Right atrium auricular region (tissue), 2 donors: ENCODE measurements around the gene MAN2A2. TPM values are rescaled to one million over a fixed set of nuclear protein-coding genes. Genes with fewer than 3 reads are reported as not detected.

Experiments used
- DNase-seq: peaks from one replicate; pipeline ENCODE4 v3.0.0-alpha.2; 2019; ENCODE audit warnings: low spot score
- H3K27ac ChIP-seq, 2 donors: fragments of 200-600 bp; sonication (generic); 1 replicate in 1 of 2; 2 replicates in 1 of 2; pipeline ENCODE4 v1.5.1; 2016 to 2019
- H3K27me3 ChIP-seq, 2 donors: fragments of 200-600 bp; sonication (generic); one replicate each; pipeline versions ENCODE4 v1.5.1 to v1.6.0; 2017 to 2019
- H3K36me3 ChIP-seq: fragments of 200-600 bp; sonication (generic); one replicate; pipeline ENCODE4 v1.5.1; 2016
- H3K4me1 ChIP-seq, 2 donors: fragments of 200-600 bp; sonication (generic); one replicate each; pipeline versions ENCODE4 v1.5.1 to v1.6.0; 2017 to 2019
- H3K4me3 ChIP-seq, 2 donors: fragments of 200-600 bp; sonication (generic); 1 replicate in 1 of 2; 2 replicates in 1 of 2; pipeline ENCODE4 v1.5.1; 2017 to 2019; ENCODE audit warnings: mild to moderate bottlenecking in 1 of 2, moderate library complexity in 1 of 2
- H3K9me3 ChIP-seq, 2 donors: fragments of 200-600 bp; sonication (generic); one replicate each; pipeline ENCODE4 v1.5.1; 2019
- CTCF ChIP-seq, 2 donors: fragments of 200-600 bp; sonication (generic); IDR thresholded peaks; one replicate each; pipeline ENCODE4 v1.5.1; 2019; ENCODE audit warnings: antibody characterized with exemption in 2 of 2
- total RNA-seq, 2 donors: library from RNA; depleted of rRNA; stranded (reverse); fragments of >200 nt; gene quantifications; one replicate each; pipeline ENCODE4 v1.1.0, GENCODE V29; 2016

The MAN2A2 gene
- total RNA-seq, 2 donors from 2014 or later, result 41.7 to 42.3 TPM

- Histone ChIP-seq H3K27ac (no peak overlapping the region), H3K4me3 (no peak overlapping the region), H3K27me3 (no peaks in the 10 kb centered on the region), H3K36me3 (peaks cover 72% of the 10 kb centered on the region), H3K4me1 (peaks cover 0 to 24% of the 10 kb centered on the region in 2 donors), H3K9me3 (no peaks in the 10 kb centered on the region)
- no peak for DNase-seq
- no peak for TF ChIP-seq CTCF (IDR thresholded peaks at IDR 0.05)
Observed at GRCh38 chr15:90877315-90877714, 25.8 kb upstream of the MAN2A2 start.

- no peak for DNase-seq
- Histone ChIP-seq H3K4me3 (no peak overlapping the region), H3K9me3 (no peaks in the 10 kb centered on the region), H3K27me3 (no peaks in the 10 kb centered on the region), H3K27ac (no peak overlapping the region), H3K36me3 (peaks cover 72% of the 10 kb centered on the region), H3K4me1 (peaks cover 0 to 22% of the 10 kb centered on the region in 2 donors)
- no peak for TF ChIP-seq CTCF (IDR thresholded peaks at IDR 0.05)
Observed at GRCh38 chr15:90877996-90878395, 25.1 kb upstream of the MAN2A2 start.

- Histone ChIP-seq H3K4me1 (peaks cover 0 to 22% of the 10 kb centered on the region in 2 donors), H3K9me3 (no peaks in the 10 kb centered on the region), H3K36me3 (peaks cover 72% of the 10 kb centered on the region), H3K27ac (no peak overlapping the region), H3K4me3 (no peak overlapping the region), H3K27me3 (no peaks in the 10 kb centered on the region)
- TF ChIP-seq CTCF (IDR thresholded peaks at IDR 0.05), result no peak
- no peak for DNase-seq
Observed at GRCh38 chr15:90878660-90879059, 24.4 kb upstream of the MAN2A2 start.

GRCh38 chr15:90879730-90880366 is 23.3 kb upstream of the MAN2A2 start:
- no peak for TF ChIP-seq CTCF (IDR thresholded peaks at IDR 0.05)
- no peak overlapping the region for H3K4me3 ChIP-seq
- peaks cover 72% of the 10 kb centered on the region for H3K36me3 ChIP-seq
- no peak overlapping the region for H3K27ac ChIP-seq
- no peaks in the 10 kb centered on the region for H3K9me3 ChIP-seq
- H3K4me1 ChIP-seq, result peaks cover 0 to 22% of the 10 kb centered on the region in 2 donors
- no peaks in the 10 kb centered on the region for H3K27me3 ChIP-seq
- DNase-seq, result no peak

- no peaks in the 10 kb centered on the region for H3K27me3 ChIP-seq
- DNase-seq, result no peak
- H3K4me3 ChIP-seq, result no peak overlapping the region
- H3K9me3 ChIP-seq, result no peaks in the 10 kb centered on the region
- TF ChIP-seq CTCF (IDR thresholded peaks at IDR 0.05), result no peak
- H3K36me3 ChIP-seq, result peaks cover 67% of the 10 kb centered on the region
- peaks cover 0 to 29% of the 10 kb centered on the region in 2 donors for H3K4me1 ChIP-seq
- H3K27ac ChIP-seq, result no peak overlapping the region
Observed at GRCh38 chr15:90880381-90881145, 22.5 kb upstream of the MAN2A2 start.
